ENCODE measurements around the gene CNTNAP2.
A peak's percentile ranks its signal among the peaks of the same experiment; 100 is the strongest.

CNTNAP2 gene

DNA sequence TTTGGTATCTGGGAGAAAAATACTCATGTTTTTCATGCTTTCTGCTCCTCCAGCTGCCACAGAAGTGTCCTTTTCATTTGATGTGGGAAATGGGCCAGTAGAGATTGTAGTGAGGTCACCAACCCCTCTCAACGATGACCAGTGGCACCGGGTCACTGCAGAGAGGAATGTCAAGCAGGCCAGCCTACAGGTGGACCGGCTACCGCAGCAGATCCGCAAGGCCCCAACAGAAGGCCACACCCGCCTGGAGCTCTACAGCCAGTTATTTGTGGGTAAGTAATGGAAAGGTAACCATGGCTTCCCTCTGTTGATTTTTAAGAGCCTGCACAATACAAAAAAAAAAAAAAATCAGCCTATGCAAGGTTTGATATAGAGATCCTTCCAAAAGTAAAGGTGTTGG is 2030.8 kb downstream of the CNTNAP2 start:
- no peak for TF ChIP-seq ZFX (IDR thresholded peaks at IDR 0.05)
- TF ChIP-seq, protein P1, sequence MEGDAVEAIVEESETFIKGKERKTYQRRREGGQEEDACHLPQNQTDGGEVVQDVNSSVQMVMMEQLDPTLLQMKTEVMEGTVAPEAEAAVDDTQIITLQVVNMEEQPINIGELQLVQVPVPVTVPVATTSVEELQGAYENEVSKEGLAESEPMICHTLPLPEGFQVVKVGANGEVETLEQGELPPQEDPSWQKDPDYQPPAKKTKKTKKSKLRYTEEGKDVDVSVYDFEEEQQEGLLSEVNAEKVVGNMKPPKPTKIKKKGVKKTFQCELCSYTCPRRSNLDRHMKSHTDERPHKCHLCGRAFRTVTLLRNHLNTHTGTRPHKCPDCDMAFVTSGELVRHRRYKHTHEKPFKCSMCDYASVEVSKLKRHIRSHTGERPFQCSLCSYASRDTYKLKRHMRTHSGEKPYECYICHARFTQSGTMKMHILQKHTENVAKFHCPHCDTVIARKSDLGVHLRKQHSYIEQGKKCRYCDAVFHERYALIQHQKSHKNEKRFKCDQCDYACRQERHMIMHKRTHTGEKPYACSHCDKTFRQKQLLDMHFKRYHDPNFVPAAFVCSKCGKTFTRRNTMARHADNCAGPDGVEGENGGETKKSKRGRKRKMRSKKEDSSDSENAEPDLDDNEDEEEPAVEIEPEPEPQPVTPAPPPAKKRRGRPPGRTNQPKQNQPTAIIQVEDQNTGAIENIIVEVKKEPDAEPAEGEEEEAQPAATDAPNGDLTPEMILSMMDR (conservative IDR thresholded peaks at IDR 0.05): no peak
- H3K27ac ChIP-seq: no peak overlapping the region

DNA sequence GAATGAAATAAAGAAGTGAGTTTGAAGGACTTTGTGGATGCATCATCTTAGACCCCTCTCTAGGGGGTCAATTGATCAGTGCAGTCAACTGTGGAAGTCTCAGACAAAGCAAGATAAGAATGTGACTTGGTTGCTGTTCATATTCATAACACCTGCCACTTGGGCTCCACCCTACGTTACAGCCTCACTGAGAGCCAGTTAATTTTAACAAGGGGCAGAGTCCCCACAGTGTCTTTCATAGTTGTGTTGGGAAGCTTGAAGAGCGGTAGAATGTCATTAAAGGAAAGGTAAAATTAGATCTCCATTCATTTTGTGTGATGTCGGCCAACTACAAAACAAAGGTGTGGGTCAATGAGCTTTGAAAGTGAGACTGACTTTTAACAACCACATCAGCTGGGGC is 2031.9 kb downstream of the CNTNAP2 start:
- TF ChIP-seq ZFX (IDR thresholded peaks at IDR 0.05): no peak
- TF ChIP-seq, protein P1 (conservative IDR thresholded peaks at IDR 0.05): no peak

DNA sequence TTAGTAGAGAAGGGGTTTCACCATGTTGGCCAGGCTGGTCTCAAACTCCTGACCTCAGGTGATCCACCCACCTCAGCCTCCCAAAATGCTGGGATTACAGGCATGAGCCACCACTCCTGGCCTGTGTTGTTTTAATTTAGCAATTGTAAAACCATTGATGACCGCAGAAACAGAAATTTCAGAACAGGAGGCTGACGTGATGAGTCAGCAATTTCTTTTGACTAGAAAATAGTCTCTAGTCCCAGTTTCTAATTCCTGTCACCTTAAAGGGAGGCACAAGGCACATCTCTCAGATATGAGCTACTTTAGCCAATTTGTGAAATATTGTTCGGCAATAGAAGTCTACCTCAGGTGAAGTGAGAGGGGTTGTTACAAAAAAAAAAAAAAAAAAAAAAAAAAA is 2033.1 kb downstream of the CNTNAP2 start:
- no peak overlapping the region for H3K27ac ChIP-seq
- no peak for TF ChIP-seq ZFX (IDR thresholded peaks at IDR 0.05)

More for the DNA sequence above, 2031.9 kb downstream of the CNTNAP2 start:
- no peak overlapping the region for H3K27ac ChIP-seq

DNA sequence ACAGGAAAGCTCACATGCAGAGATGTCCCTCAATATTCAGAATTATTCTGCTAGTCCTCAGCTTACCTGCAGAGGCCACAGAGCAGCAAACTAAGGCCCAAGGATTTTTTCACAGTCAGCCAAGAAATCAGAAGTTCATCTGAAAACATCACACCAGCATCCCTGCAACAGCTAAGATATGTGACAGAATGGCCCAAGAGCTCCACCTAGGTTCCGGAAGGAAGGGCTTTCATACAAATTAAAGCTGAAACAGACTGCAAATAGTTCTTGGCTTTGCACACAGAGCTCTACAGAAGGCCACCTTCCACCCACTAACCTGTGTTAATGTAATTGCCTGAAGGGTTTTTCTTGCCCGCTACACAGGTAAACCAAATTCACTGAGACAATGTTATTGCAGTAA is 2035.2 kb downstream of the CNTNAP2 start:
- TF ChIP-seq, protein P1 (conservative IDR thresholded peaks at IDR 0.05): no peak
- no peak for TF ChIP-seq ZFX (IDR thresholded peaks at IDR 0.05)
- no peak overlapping the region for H3K27ac ChIP-seq

DNA sequence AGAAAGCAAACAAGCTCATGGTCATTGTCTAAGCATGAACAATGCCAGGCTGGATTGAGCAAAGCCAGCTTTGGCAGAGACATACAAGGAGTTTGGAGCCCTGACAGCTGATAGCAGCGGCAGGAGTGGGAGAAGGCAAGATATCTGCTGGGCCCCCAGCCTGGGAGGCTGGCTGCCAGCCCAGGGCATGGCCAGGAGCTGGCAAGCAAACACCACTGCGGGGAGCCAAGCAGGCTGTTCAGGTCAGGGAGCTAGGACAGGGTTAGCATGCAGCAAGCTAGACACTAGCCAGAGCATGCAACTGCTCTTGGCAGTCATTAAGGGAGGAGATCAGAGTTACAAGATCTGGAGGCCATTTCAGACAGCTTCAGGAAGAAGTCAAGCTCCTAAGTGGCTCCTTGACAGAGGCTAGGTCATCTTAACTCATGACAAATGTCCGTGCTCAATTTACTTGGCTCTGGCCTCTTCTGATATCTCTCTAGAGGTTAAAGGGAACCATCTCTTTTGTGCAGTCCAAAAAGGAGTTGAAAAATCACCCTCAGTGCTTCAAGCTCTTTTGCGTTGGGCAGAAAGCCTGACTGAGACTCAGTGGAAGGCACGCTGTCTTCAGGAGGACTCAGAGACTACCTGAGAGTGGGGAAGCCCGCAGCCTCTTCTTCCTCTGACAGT is 2037.1 kb downstream of the CNTNAP2 start:
- TF ChIP-seq, protein P1 (conservative IDR thresholded peaks at IDR 0.05): no peak
- H3K27ac ChIP-seq: peak overlapping the region; percentile 61

DNA sequence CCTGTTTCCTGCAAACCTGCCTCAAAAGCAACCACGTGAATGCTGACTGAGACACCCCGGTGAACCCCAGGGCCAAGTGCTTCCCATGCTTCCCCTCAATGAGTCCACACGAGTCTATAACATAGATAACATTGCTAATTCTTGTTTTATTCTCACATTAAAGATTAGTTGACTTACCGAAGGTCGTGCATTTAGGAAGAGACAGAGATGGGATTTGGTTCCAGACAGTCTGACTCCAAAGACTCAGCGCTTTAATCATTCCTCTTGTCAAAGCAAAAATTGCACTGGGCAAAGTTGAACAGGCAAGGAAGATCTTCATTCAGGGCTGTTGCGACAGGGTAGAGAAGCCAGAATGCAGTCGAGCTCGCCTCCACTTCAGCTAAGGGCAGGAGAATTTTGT is 2038.4 kb downstream of the CNTNAP2 start:
- H3K27ac ChIP-seq: no peak overlapping the region; the same call in 1 of the 2 replicates
- TF ChIP-seq, protein P1 (conservative IDR thresholded peaks at IDR 0.05): no peak
- TF ChIP-seq ZFX (IDR thresholded peaks at IDR 0.05): no peak

DNA sequence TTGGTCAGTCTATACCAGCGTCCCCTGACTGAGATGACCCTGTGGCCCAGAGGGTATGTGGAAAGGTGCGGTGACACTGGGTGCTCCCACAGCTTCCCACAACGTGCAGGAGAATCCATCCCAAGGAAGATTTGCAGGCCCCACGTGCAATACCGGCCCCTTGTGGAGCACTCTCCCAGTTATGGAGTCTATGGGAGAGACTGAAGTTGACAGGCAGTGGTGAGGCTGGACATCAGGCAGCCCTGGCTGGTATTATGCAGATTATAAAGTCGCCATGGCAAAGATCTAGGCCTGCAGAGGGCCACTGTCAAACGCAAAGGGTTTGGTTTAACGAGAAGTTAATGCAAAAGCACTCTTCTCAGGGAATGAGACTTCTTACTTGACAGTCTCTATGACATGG is 2039.2 kb downstream of the CNTNAP2 start:
- no peak overlapping the region for H3K27ac ChIP-seq
- no peak for TF ChIP-seq ZFX (IDR thresholded peaks at IDR 0.05)
- TF ChIP-seq, protein P1 (conservative IDR thresholded peaks at IDR 0.05): no peak

DNA sequence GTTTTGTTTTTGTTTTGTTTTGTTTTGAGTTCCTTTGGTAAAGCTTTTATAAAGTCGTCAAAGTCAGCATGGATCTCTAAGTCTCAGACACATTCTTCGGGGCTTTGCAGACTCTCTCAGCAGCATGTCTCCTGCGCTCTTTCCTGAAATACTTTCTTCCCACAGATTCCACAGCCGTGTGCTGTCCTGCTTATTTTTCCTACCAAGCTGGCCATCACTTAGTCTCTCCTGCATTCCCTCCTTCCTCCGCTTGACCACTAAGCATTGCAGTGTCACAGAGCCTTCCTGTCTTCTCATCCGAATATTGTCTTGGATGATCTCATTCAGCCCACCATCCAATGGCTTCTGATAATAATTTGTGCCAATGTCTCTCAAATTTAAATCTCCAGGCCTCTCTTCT is 2039.6 kb downstream of the CNTNAP2 start:
- no peak overlapping the region for H3K27ac ChIP-seq

More for the DNA sequence above, 2039.6 kb downstream of the CNTNAP2 start:
- TF ChIP-seq, protein P1 (conservative IDR thresholded peaks at IDR 0.05): no peak
- TF ChIP-seq ZFX (IDR thresholded peaks at IDR 0.05): no peak

All from C4-2B (cell line).